MM.1S (cell line): ENCODE data around the gene RHOB.

ENCODE experiments used
- EZH2 ChIP-seq: fragments of 300-600 bp; sonication (generic); optimal IDR thresholded peaks from 2 replicates; pipeline ENCODE3; 2017; ENCODE audit warnings: low read depth, mild to moderate bottlenecking, antibody characterized with exemption, low read length, mixed read lengths
- EZH2phosphoT487 ChIP-seq: fragments of 300-600 bp; sonication (generic); IDR thresholded peaks from 2 replicates; pipeline ENCODE4 v1.6.1; 2018; ENCODE audit warnings: antibody characterized with exemption, low read length
- TF ChIP-seq, protein P1 (sequence below): fragments of 300-600 bp; sonication (generic); IDR thresholded peaks from 2 replicates; pipeline ENCODE4 v1.5.1; 2016; ENCODE audit warnings: antibody characterized with exemption, low read length, mixed read lengths

DNA sequence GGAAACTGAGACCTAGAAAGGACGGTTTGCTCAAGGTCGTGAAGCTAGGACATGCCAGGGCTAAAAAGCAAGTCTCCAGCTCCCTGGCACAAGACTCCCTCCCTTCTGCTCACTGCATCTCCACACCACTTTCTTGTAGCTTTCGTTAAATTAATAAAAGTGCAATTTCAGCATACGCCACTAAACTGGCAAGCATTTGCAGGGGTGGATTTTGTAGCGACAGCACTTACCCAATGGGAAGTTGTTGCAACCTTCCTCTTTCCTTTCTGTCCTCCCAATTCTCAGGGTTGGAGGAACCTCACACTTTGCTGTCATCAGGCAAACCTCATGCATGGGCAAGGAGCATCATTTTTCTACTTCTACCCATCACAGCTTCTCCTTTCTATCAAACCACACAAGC, 7.4 kb upstream of the RHOB start:
- TF ChIP-seq, protein P1, sequence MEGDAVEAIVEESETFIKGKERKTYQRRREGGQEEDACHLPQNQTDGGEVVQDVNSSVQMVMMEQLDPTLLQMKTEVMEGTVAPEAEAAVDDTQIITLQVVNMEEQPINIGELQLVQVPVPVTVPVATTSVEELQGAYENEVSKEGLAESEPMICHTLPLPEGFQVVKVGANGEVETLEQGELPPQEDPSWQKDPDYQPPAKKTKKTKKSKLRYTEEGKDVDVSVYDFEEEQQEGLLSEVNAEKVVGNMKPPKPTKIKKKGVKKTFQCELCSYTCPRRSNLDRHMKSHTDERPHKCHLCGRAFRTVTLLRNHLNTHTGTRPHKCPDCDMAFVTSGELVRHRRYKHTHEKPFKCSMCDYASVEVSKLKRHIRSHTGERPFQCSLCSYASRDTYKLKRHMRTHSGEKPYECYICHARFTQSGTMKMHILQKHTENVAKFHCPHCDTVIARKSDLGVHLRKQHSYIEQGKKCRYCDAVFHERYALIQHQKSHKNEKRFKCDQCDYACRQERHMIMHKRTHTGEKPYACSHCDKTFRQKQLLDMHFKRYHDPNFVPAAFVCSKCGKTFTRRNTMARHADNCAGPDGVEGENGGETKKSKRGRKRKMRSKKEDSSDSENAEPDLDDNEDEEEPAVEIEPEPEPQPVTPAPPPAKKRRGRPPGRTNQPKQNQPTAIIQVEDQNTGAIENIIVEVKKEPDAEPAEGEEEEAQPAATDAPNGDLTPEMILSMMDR, result no peak
- TF ChIP-seq EZH2, result no peak
- TF ChIP-seq EZH2phosphoT487, result no peak
